Measurements from ENCODE around the gene KCNQ4. TPM values are rescaled to one million over a fixed set of nuclear protein-coding genes. Genes with fewer than 3 reads are reported as not detected.

Gene KCNQ4
- total RNA-seq, 1 donor from 2014 or later, result 9.0 TPM

DNA sequence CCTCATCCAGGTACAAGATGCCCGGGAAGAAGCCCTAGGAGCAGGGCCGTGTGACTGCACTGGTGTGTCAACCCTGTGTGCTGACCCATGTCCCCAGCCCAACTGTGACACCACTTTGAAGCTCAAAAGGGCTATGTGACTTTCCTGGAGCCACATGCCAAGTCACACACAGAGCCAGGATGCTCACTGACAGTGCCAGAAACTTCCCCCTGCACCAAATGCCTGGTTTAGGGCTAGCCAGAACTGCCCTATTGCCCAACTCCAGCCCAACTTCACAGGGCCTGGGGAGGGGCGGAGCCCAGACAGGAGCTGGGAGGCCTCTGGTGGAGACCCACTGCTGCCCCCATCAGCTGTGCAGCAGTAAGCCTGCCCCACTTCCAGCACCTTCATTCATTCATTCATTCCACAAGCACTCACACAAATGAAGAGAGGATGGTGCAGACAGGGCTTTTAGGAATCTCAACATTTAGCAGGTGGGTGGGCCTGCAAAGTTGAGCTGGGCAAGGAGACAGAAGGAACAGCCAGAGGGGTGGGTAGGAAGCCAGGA lies 36.7 kb downstream of the KCNQ4 start:
- DNase-seq, result no peak

DNA sequence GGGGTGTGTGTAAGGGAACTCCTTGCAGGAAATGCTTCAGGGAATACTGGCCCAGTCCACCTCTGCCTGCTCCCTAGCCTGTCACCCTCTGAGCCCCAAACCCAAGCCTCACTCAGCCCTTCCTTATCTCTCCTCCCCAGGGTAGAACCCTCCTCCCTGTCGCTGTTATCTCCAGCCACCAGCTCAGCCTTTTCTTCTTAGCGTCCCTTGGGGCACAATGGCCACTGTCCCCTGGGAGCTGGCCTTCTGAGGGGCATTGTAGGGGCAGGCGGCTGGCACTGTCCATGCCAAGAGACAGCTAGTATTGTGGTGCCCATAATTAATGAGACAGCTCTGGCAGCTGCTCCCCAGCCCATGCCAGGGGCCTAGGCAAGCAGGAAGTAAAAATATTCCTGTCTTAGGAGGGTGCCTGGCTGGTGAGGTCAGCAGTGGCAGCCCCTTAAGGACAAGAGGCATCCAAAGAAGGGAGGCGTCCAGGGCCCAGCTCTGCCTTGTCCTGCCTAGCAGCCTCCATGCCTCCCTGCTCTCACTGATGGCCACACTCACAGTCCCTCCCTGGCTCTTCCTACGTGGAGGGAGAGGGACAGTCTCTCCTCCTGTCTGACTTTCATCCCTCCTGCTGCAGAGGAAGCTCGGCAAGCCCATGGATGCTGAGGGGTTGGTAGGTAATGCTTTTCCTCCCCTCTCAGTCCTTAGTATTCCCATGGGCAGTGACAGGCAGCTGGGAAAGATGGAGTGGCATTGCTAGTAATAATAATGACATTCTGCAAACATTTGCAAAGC lies 37.5 kb downstream of the KCNQ4 start:
- DNase-seq, result no peak

DNA sequence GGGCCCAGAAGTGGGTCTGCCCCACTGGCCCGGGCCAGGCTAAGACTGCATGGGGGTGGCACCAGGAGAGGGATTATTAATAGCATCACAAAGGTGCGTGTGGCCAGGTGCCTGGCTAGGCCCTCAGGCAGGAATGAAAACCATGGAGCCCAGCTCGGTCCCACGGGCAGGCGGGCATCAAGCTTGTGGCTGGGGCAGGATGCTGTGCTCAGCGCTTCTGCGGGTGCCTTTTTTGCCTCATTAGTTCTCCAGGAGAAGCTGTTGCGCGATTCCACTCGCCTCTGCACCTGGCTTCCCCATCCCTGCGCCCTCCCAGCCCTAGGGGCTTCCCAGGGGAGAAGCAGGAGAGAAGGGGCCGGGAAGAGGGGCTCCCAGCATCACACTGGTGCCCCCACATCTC lies 39.3 kb downstream of the KCNQ4 start:
- DNase-seq, result no peak

DNA sequence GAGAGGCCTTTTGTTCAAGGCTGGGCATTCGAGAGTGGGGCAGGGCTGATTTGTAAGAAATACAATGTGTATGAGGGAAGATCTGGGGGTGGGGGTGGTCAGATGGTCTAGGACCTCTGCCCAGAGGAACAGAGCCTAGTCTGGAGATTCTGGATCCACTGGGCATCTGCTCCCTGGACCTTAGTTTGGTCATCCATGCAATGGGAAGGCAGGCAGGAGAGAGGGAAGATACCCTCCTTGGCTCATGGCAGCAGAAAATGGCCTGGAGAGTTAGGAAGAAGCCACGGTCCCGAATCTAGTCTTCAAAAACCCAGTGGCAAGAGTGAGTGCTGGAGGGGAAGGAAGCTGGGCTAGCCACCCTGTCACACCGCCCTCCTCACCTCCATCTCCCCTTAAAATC lies 39.8 kb downstream of the KCNQ4 start:
- DNase-seq, result no peak

DNA sequence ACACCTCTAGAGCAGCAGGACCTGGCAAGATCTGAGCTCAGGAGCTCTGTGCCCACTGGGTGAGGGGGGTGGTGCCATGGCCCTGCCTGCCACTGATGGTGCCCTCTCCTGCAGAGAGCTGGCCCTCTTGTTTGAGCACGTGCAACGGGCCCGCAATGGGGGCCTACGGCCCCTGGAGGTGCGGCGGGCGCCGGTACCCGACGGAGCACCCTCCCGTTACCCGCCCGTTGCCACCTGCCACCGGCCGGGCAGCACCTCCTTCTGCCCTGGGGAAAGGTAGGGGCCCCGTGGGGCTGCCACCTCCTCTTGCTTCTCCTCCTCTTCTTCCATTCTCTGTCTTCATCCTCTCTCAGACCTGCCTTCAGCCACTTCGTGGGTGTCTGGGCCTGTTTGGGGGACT lies 40.4 kb downstream of the KCNQ4 start:
- no peak for DNase-seq

DNA sequence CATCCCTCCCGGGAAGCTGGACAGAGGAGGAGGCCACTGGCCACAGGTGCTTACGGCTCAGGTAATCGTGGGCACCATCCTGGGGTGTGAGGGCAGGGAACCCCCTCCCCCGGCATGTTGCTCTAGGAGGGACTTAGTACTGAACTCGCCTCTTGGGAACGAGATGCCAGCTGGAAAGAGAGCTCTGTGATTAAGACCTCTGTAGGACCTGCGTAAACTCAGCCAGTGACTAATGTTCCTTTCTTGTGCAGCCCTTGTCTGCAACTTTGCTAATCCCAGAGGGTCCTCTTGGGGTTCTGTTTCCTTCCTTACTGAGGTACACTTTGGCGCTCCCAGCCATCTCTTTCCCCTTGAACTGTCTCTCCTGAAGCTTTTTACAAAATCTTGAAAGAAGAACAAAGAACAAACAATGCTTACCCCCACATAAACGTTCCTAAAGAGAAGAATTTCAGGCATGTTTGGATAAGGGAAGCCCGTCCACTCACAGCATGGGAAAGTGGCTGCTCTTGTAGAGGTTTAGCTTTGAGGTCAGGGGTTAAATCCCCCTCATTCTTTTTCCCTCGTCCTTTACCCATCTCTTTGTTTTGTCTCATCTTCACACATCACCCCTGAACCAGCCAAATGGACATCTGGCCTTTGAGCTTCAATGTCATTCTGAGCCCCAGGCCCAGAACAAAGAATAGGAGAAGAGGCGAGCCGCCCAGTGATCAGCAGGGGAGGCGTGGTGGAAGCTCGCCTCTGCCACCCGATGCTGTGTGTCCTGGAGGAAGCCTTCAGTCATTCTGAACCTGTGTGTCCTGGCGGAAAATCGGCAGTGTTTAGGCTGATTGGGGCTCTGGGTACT lies 41.2 kb downstream of the KCNQ4 start:
- no peak for DNase-seq

DNA sequence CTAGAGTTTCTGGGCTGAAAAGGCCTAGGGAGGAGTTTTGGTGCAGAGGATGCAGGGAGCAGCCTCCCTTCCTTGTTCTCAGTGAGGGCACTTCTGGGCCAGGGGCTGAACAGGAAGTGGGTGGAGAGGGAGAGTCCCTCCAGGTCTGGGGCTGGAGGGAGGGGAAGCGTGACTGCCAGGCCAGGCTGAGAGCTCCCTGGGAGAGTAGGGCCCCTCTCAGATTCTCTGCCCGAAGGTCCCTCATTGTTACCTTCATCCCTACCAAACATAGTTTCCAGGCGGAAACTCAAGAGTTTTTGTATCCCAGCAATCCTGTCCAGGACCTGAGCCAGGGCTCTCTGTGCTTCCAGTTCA lies 41.8 kb downstream of the KCNQ4 start:
- DNase-seq, result no peak

DNA sequence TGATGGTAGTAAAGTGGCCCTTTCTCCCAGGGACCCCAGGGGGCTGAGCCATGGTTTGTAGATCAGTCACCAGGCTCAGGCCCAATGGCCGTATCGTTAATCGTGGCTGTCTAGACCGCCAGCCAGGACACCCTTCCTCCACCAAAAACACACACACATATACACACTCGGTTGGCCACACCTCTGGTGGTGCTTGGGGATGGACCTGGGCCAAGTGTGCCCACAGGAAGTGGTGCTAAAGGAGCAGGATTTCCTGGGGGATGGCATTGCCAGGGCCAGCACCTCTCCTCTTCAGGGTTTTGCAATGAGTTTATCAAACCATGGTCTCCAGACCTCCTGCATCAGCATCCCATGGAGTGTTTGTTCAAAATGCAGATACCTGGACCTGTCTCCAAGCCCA lies 42.4 kb downstream of the KCNQ4 start:
- DNase-seq, result no peak

DNA sequence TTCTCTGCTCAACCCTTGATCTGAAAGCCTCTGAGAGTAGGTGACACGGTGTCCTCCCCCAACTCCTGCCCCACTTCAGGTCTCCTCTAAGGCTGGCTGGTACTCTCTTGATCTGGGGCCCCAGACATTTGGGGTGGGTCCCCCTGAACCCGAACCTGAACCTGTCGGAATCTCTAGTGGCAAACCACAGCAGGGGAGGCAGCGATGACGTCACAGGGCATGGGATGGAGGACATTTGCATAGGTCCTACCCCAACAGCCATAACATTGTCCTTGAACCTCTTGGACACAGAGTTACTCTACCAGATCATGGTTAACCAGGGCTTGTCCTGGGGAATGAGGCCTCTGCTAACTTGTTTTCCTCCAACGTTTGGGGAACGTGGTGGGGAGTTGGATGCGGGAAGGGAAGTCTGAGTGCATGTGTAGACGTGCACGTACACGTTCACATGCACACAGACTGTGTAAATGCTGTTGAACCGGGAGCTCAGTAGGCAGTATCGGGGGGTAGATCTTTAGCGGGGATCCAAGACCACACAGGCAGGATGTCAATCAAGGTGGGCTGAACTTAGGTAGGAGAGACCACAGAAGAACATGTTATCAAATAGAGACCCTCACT lies 46.2 kb downstream of the KCNQ4 start:
- DNase-seq, result no peak

DNA sequence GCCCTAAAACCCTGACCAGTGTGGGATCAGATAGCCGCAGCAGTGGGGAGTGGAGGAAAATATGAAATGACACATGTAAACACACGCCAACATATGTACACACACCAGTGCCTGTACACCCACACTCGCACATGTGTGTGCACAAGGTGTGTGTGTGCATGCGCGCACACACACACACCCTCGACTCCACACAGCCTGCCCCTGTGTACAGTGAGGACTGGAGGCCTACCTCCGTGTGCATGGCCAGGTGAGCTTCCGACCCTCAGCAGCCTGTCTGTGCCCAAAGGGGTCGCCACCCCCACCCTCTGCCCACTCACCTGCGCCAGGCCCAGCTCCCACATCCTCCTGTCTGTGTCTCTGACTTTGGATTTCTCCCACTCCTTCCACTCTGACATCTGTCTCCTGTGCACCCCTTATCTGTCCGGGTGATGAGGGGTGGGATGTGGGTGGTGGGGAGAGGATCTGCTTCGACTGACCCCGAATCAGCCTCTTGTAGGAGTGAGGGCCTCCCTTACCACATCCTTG lies 46.9 kb downstream of the KCNQ4 start:
- DNase-seq, result no peak

DNA sequence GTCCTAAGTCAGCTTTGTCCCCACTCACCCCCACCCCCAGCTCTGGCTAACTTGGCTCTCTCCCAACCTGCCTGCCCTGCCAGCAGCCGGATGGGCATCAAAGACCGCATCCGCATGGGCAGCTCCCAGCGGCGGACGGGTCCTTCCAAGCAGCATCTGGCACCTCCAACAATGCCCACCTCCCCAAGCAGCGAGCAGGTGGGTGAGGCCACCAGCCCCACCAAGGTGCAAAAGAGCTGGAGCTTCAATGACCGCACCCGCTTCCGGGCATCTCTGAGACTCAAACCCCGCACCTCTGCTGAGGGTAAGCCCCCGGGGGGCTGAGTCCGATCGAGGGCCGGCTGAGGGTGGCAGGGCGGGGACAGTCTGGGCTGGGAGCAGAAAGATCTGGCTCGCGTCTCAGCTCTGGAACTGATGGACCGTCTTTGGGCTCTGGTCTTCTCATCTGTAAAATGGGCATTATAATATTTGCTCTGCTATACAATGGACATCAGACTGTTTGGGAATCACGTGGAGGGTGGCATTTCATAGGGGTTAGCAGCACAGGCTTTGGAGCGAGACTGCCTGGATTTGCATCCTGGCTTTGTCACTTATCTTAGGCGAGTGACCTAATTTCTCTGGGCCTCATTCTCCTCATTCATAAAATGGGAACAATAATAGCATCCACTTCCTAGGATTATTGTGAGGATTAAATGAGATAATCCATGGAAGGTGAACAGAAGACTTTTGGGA lies 47.6 kb downstream of the KCNQ4 start:
- DNase-seq, result no peak

DNA sequence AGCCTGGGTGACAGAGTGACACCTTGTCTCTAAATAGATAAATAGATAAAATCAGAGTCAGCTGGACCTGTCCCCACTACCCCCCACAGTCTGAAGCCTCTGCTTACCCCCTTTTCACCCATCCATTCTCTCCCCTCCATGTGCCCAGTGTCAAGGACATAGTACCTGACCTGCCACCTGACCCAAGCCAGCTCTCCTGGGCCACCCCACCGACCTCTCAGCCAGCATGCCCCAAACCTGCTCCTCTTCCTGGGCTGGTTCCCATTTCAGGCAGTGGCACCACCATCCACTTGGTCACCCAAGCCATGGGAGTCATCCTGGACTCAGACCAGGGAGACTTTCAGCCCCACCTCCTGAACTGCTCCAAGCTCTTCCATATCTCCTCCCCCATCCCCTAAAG lies 50.4 kb downstream of the KCNQ4 start:
- no peak for DNase-seq

DNA sequence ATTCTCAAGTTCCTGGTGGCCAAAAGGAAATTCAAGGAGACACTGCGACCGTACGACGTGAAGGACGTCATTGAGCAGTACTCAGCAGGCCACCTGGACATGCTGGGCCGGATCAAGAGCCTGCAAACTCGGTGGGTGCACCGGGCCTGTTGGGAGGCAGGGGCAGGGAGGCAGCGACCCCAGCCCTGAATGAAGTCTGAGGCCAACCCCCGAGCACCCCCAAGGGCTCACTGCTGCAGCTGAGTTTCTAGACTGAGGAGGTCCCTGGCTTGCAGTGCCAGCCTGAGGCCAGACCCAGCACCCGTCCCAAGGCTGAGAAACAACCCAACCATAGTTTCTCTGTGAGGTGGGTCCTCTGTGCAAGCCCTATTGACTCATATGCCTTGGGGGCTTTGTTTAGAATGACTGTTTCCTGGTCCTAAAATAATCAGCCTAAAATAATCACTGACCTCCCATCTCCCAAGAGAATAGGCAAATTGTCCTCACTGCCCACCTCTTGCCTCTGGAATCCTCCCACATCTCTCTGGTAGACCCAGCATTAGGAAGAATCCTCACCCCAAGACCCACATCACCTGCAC lies 51.5 kb downstream of the KCNQ4 start:
- no peak for DNase-seq

DNA sequence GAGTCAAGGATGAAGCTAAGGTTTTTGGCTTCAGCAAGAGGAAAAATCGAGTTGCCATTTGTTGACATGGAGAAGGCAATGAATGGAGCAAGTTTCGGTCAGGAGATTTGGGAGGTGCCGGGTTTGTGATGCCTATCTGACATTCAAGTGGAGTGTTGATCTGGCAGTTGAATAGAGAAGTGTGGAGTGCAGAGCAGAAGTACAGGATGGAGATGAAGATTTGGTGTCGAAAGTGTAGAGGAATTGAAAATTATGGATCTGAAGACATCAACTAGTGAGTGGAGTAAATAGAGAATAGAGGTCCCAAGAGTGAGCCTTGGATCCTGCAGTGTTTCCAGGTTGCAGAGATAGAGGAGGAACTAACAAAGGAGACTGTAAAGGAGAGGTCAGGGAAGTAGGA lies 52.7 kb downstream of the KCNQ4 start:
- DNase-seq, result no peak

DNA sequence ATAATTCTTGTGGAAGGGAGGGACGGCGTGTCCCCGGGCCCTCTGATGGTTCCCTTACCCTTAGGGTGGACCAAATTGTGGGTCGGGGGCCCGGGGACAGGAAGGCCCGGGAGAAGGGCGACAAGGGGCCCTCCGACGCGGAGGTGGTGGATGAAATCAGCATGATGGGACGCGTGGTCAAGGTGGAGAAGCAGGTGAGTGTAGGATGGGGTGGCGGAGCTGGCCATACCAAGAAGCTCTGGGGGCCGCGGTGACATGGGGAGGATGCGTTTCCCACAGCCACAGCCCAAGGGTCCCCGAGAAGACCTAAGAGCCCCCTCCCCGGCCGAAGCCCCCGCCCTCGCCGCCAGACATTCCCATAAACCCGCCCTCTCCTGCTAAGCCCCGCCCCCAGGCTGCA lies 54.0 kb downstream of the KCNQ4 start:
- DNase-seq, result no peak

DNA sequence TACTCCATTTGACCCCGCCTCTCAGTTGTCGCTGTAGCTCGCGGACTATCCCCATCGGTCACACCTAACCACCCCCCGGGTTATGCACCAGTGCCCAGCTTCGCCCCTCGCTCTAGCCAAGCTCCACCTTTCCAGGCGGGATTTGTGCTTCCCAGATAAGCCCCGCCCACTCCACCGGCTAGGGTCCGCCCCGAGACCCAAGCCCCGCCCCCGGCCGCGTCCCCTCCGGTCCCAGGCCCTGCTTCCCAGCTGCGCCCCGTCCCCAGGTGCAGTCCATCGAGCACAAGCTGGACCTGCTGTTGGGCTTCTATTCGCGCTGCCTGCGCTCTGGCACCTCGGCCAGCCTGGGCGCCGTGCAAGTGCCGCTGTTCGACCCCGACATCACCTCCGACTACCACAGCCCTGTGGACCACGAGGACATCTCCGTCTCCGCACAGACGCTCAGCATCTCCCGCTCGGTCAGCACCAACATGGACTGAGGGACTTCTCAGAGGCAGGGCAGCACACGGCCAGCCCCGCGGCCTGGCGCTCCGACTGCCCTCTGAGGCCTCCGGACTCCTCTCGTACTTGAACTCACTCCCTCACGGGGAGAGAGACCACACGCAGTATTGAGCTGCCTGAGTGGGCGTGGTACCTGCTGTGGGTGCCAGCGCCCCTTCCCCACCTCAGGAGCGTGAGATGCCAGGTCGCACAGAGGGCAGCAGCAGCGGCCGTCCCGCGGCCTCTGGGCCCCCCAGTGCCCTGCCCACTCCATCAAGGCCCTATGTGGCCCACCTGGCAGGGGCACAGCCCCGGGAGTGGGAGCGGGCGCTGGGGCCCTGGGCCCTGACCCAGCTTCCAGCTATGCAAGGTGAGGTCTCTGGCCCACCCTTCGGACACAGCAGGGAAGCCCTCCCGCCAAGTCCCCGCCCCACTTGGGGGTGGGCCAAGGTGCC lies 54.7 kb downstream of the KCNQ4 start:
- no peak for DNase-seq

DNA sequence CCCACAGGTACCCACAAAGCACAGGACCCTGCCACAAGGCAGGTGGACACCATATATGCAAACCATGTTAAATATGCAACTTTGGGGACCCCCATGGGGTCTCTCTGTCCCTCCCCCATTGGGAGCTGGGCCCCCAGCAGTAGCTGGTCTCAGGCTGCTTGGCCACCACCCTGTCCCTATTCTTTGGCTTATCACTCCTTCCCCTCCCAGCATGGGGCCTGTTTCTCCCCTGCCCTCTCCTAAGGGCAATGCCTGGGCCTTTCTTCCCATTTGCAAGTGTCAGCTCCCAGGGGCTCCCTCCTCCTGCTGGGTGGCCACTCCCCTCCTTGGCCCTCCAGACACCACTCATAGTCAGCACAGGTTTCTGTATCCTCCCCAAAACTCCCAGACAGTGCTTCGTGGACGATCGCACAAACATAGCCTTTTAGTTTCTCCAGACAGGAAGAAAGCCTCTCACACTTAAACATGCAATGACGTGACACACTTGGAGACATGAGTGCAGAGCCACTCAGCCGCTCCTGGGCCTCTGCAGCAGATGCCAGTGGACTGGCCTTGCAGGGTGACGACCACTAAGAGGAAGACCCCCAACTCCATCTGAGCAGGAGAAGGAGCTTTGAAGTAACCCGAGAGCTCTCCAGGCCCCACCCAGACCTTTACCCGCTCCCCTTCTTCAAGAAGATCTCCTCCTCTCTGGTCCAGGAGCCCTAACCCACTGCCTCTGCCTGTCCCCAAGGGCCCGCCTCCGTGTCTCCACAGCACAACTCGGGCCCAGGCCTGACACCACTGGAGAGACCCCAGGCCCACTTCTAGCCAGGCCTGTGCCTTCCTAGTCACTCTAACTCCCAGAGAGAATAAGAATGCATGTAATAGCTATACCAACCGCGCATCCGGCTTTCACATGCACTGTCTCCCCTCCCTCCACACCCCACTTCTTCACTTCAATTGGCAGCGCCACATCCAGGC lies 55.7 kb downstream of the KCNQ4 start:
- DNase-seq, result no peak

DNA sequence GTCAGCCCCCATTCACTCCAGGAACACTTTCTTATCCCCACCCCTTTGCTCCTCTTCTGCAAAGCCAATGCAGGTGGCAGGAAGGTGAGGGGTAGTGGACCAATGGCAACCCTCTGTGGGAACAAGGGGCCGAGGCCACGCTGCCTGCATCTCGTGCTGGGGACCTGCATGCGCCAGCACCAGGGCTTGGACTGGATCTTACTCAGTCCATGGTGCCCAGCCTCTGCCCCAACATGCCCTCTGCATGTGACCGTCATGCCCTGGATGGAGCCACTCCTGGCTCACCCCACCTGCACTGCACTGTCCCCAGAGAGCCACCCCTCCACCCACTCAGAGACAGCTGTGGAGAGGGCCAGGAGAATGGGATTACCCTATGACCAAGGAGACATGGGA lies 56.4 kb downstream of the KCNQ4 start:
- DNase-seq, result no peak
